OCI-LY3 (cell line): ENCODE measurements around the gene IGDCC3.

Experiments
- H2AFZ ChIP-seq: fragments of 200-600, 300-600 bp; shearing (Covaris generic); 2 replicates; pipeline ENCODE4 v1.6.0; 2014; ENCODE audit warnings: antibody characterized with exemption, low read depth, low read length
- H3K27ac ChIP-seq: fragments of 200-600, 300-600 bp; sonication (generic); 2 replicates; pipeline ENCODE4 v1.5.1; 2014; ENCODE audit warnings: mild to moderate bottlenecking, low read length, moderate library complexity, mixed read lengths
- H3K27me3 ChIP-seq: fragments of 200-600, 300-600 bp; sonication (generic); 2 replicates; pipeline ENCODE4 v1.6.1; 2014; ENCODE audit warnings: low read depth, low read length, mixed read lengths
- H3K36me3 ChIP-seq: fragments of 200-600, 300-600 bp; sonication (generic); replicated peaks from 2 replicates; pipeline ENCODE3; 2014; ENCODE audit warnings: low read depth, low read length, mixed read lengths
- H3K4me1 ChIP-seq: fragments of 300-600, 200-600 bp; sonication (generic); 2 replicates; pipeline ENCODE4 v1.6.1; 2014; ENCODE audit warnings: low read length, mixed read lengths
- H3K4me2 ChIP-seq: fragments of 200-600, 300-600 bp; sonication (generic); 2 replicates; pipeline ENCODE4 v1.6.1; 2014; ENCODE audit warnings: low read length, mixed read lengths
- H3K4me3 ChIP-seq: fragments of 300-600, 200-600 bp; sonication (generic); 2 replicates; pipeline ENCODE4 v1.5.1; 2014; ENCODE audit warnings: antibody characterized with exemption, mild to moderate bottlenecking, low read length, moderate library complexity
- H3K79me2 ChIP-seq: fragments of 300-600, 200-600 bp; shearing (Covaris generic); 2 replicates; pipeline ENCODE4 v1.6.1; 2014; ENCODE audit warnings: mild to moderate bottlenecking, low read length, mixed read lengths
- H3K9ac ChIP-seq: fragments of 300-600, 200-600 bp; shearing (Covaris generic); 2 replicates; pipeline ENCODE4 v1.6.0; 2014; ENCODE audit warnings: mild to moderate bottlenecking, low read length, moderate library complexity
- H3K9me3 ChIP-seq: fragments of 200-600, 300-600 bp; shearing (Covaris generic); 2 replicates; pipeline ENCODE4 v1.6.1; 2014; ENCODE audit warnings: low read length, mixed read lengths; ENCODE audit not compliant: insufficient read depth
- H4K20me1 ChIP-seq: fragments of 200-600, 300-600 bp; sonication (generic); 2 replicates; pipeline ENCODE4 v1.6.1; 2016; ENCODE audit warnings: low read length, mixed read lengths; ENCODE audit not compliant: insufficient read depth
- EZH2phosphoT487 ChIP-seq: fragments of 200-600 bp; shearing (Covaris generic); IDR thresholded peaks from 2 replicates; pipeline ENCODE4 v1.6.1; 2018; ENCODE audit warnings: antibody characterized with exemption, mixed run types, low read depth
- TF ChIP-seq, protein P1 (sequence below): fragments of 200-600, 300-600 bp; sonication (generic); IDR thresholded peaks from 2 replicates; pipeline ENCODE4 v1.5.1; 2014; ENCODE audit warnings: antibody characterized with exemption, low read length, low read depth

Gene IGDCC3

DNA sequence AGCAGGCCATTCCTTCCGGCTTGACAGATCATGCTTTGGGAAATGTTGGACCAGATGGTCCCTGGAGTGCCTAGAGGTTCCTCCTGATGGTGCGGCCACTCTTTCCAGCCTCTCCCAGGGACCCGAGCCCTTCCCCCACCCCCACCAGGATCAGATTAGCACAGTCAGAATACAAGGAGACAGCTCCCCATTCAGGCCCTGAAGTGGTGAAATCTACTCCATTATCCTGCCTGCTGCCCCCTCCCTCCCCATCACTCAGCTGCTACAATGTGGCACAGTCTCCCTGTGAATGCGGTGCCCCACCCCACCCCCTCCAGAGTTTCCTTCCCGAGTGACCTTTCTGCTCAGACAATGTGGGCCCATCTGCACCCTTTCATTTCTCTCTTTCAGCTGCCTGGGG is 43.9 kb downstream of the IGDCC3 start:
- peaks cover 42% of the 10 kb centered on the region for H3K27me3 ChIP-seq
- no peaks in the 10 kb centered on the region for H3K79me2 ChIP-seq
- no peak overlapping the region for H3K9ac ChIP-seq
- H3K36me3 ChIP-seq = no peaks in the 10 kb centered on the region
- no peak overlapping the region for H2AFZ ChIP-seq
- H3K4me1 ChIP-seq = peaks cover 10% of the 10 kb centered on the region
- H3K27ac ChIP-seq = no peak overlapping the region
- H3K4me3 ChIP-seq = no peak overlapping the region
- TF ChIP-seq EZH2phosphoT487 = no peak
- TF ChIP-seq, protein P1, sequence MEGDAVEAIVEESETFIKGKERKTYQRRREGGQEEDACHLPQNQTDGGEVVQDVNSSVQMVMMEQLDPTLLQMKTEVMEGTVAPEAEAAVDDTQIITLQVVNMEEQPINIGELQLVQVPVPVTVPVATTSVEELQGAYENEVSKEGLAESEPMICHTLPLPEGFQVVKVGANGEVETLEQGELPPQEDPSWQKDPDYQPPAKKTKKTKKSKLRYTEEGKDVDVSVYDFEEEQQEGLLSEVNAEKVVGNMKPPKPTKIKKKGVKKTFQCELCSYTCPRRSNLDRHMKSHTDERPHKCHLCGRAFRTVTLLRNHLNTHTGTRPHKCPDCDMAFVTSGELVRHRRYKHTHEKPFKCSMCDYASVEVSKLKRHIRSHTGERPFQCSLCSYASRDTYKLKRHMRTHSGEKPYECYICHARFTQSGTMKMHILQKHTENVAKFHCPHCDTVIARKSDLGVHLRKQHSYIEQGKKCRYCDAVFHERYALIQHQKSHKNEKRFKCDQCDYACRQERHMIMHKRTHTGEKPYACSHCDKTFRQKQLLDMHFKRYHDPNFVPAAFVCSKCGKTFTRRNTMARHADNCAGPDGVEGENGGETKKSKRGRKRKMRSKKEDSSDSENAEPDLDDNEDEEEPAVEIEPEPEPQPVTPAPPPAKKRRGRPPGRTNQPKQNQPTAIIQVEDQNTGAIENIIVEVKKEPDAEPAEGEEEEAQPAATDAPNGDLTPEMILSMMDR = no peak
- no peaks in the 10 kb centered on the region for H4K20me1 ChIP-seq
- no peak overlapping the region for H3K4me2 ChIP-seq
- no peaks in the 10 kb centered on the region for H3K9me3 ChIP-seq

DNA sequence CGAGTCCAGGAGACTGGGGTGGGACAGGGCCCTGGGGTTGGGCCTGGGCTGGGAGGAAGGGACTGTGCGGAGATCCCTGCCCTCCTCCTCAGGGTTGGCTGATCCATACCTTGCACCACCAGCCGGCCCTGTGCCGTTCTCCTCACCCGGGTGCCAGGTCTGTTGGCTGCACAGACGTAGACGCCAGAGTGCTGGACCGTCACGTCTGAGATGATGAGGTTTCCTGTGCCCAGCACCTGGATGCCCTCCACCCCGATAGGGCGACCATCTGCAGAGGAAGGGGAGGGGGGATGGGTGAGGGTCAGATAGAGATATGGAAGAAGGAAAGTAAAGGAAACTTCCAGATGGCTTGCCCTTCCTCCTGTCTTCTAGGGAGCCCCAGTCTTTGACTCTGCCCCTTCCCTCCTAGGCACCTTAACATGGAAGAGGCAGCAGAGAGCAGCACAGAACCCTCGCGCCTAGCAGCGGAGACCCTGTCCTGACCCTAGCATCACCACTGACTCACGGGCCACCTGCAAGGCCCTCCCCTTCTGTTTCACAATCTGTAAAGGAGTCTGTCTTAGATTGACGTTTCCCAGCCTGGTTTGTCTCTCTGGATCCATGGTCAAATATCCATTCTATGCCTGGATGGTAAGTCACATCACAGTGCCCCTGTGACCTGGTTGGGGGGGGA is 44.5 kb downstream of the IGDCC3 start:
- no peaks in the 10 kb centered on the region for H3K79me2 ChIP-seq
- no peak overlapping the region for H3K4me2 ChIP-seq
- H4K20me1 ChIP-seq = no peaks in the 10 kb centered on the region
- H3K27ac ChIP-seq = no peak overlapping the region
- no peaks in the 10 kb centered on the region for H3K36me3 ChIP-seq
- H3K4me3 ChIP-seq = no peak overlapping the region
- peaks cover 10% of the 10 kb centered on the region for H3K4me1 ChIP-seq
- TF ChIP-seq, protein P1 = no peak
- no peak for TF ChIP-seq EZH2phosphoT487
- no peak overlapping the region for H2AFZ ChIP-seq
- H3K9ac ChIP-seq = no peak overlapping the region
- H3K27me3 ChIP-seq = peaks cover 36% of the 10 kb centered on the region
- no peaks in the 10 kb centered on the region for H3K9me3 ChIP-seq

DNA sequence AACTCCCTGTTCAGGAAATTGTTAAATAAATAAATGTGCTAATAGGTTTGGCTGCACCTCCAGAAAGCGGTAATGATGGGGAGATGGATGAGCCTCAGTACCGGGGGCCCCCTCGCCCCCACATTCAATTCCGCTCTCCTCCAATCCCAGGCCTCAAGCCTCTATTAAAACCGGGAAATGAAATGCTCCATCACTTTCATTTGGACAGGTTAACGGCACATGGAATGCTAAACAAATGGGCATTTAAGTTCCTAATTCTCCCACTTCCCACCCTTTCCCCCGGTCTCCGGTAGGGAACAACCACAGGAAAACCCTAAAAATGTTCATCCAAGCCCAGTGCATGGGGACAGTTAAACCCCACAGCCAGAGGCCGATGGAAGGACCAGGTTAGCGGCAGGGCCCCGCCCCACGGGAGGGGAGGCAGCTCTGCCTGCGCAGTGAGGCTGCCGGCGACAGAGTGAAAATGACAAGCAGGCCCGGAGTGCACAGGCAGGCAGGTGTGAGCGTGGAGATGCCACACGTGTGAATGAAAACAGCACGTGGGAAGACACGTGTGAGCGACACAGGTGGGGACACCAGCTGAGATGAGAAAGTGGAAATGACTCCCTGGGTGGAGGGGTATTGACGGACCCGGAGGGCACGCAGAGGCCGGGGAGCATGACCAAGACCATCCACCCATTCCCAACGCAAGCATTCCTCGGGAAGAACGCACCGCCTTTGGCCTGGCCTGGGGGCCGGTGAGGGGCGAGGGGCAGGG is 45.2 kb downstream of the IGDCC3 start:
- no peak overlapping the region for H3K4me2 ChIP-seq
- H3K4me3 ChIP-seq = no peak overlapping the region
- H4K20me1 ChIP-seq = no peaks in the 10 kb centered on the region
- no peak overlapping the region for H3K9ac ChIP-seq
- no peaks in the 10 kb centered on the region for H3K79me2 ChIP-seq
- TF ChIP-seq, protein P1 = no peak
- TF ChIP-seq EZH2phosphoT487 = no peak
- H3K9me3 ChIP-seq = no peaks in the 10 kb centered on the region
- no peak overlapping the region for H2AFZ ChIP-seq
- peaks cover 15% of the 10 kb centered on the region for H3K4me1 ChIP-seq
- H3K27ac ChIP-seq = no peak overlapping the region
- H3K27me3 ChIP-seq = peaks cover 29% of the 10 kb centered on the region
- no peaks in the 10 kb centered on the region for H3K36me3 ChIP-seq

DNA sequence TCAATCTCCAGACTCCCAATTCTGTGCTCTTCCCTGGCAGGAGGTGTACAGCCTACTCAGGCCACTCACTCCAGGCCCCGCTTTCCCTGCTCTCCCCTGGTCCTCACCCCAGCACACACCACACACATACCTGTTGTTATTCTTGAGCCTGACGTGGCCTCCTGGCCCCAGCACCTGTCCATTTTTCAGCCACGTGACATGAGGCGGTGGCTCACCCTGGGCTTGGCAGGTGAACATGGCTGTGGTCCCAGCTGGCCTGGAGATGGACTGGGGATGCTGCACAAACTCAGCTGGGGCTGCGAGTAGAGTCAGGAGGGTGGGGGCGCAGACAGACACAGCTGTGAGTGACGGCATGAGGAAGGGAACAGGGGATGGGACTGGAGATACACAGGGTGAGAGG is 46.0 kb downstream of the IGDCC3 start:
- H3K4me1 ChIP-seq = peaks cover 9% of the 10 kb centered on the region
- H3K9me3 ChIP-seq = no peaks in the 10 kb centered on the region
- no peaks in the 10 kb centered on the region for H3K36me3 ChIP-seq
- H3K4me2 ChIP-seq = no peak overlapping the region
- H3K9ac ChIP-seq = no peak overlapping the region
- no peak overlapping the region for H3K4me3 ChIP-seq
- no peaks in the 10 kb centered on the region for H3K79me2 ChIP-seq
- H3K27me3 ChIP-seq = peaks cover 22% of the 10 kb centered on the region
- no peak overlapping the region for H2AFZ ChIP-seq
- H4K20me1 ChIP-seq = no peaks in the 10 kb centered on the region
- no peak for TF ChIP-seq EZH2phosphoT487
- TF ChIP-seq, protein P1 = no peak
- H3K27ac ChIP-seq = no peak overlapping the region
